ENCODE results near the gene TM4SF1.

DNA sequence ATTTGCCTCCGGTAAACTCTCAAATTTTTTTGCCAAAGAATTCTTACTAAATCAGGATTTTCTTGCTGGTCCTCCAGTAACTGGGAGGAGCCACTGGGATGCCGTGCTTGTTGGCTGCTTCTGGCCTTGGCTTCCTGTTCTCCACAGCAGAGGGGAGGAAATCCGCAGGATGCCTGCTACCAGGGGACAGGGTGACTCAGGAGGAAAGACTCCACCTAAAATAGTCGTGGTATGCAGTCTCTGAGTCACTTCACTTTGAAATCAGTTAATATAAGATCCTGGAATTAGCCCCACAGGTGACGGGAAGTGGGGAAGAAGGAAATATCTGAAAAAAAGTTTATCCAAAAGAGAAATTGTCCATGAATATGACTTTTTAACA is 37.5 kb downstream of the TM4SF1 start:
- TF ChIP-seq POLR2A (IDR thresholded peaks at IDR 0.05), result no peak
- TF ChIP-seq, protein P1, sequence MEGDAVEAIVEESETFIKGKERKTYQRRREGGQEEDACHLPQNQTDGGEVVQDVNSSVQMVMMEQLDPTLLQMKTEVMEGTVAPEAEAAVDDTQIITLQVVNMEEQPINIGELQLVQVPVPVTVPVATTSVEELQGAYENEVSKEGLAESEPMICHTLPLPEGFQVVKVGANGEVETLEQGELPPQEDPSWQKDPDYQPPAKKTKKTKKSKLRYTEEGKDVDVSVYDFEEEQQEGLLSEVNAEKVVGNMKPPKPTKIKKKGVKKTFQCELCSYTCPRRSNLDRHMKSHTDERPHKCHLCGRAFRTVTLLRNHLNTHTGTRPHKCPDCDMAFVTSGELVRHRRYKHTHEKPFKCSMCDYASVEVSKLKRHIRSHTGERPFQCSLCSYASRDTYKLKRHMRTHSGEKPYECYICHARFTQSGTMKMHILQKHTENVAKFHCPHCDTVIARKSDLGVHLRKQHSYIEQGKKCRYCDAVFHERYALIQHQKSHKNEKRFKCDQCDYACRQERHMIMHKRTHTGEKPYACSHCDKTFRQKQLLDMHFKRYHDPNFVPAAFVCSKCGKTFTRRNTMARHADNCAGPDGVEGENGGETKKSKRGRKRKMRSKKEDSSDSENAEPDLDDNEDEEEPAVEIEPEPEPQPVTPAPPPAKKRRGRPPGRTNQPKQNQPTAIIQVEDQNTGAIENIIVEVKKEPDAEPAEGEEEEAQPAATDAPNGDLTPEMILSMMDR (IDR thresholded peaks at IDR 0.05), result no peak
